ENCODE results near the gene VWA5B1. TPM values are rescaled to one million over a fixed set of nuclear protein-coding genes. Genes with fewer than 3 reads are reported as not detected.

Gene VWA5B1
- total and polyA plus RNA-seq, 2 of the 8 experiments (the other 6 are each of a cell fraction or from before 2014, with no cell fraction given): 0.54 to 2.3 TPM

DNA sequence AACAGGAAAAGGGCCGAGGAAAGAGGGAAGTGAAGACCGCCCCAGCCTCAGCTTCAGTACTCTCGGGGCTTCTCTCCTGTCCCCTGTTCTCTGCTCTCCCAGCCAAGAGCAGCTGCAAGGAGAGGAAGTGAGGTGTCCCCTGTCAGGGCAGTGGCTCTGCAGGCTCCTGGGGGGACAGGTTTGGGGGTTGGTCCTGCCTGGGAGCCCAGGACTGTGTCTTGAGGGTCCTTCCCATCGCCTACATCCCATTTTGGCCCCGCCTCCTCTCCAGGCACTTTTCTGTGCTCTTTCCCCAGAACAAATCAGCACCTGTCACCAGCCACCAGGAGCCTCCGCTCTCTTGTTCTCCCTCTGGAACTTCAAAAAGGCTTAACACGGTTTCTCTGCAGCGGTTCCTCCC lies 82.6 kb downstream of the VWA5B1 start:
- H4K20me1 ChIP-seq (replicated peaks in 1 of 2; ENCODE audit: control insufficient read depth in 1 of 2, insufficient read depth in 2 of 2, low read length in 2 of 2): peaks cover 0 to 2% of the 10 kb centered on the region in 2 experiments
- no peak overlapping the region for H3K27ac ChIP-seq (ENCODE audit: low read depth, low read length)
- WGBS, 2 experiments (ENCODE audit: extremely low coverage in 1 of 2, insufficient coverage in 1 of 2, insufficient read length in 1 of 2, insufficient replicate concordance in 2 of 2, low coverage in 1 of 2, low lambda C conversion rate in 2 of 2, missing lambda C conversion rate in 1 of 2): 52% methylated on average over 8 of the region's 8 CpGs; no CpG with 5 or more reads in 1 of the 2 experiments
- no peak overlapping the region for H4K91ac ChIP-seq (replicated peaks; ENCODE audit: insufficient read length, low read length)
- no peaks in the 10 kb centered on the region; the same call in 1 of the 2 replicates for H3K23me2 ChIP-seq (ENCODE audit: low read depth, low read length)
- H4K5ac ChIP-seq (ENCODE audit: insufficient read length, low read depth, low read length): no peak overlapping the region
- H3K27me3 ChIP-seq (replicated peaks in 1 of 4; ENCODE audit: control insufficient read depth in 3 of 4, extremely low read depth in 1 of 4, insufficient read depth in 3 of 4, low read length in 3 of 4): peaks cover 0 to 29% (median 14%) of the 10 kb centered on the region in 4 experiments; a peak in 5 of 7 replicates
- ChIA-PET CTCF (ENCODE audit: partially characterized antibody) (interaction anchor here (1.0 to 9.8 kb wide), 4 partner anchors 9 to 56 kb away, joined by 3 to 89 read pairs (median 7); no protein-coding TSS in a partner anchor), POLR2A (ENCODE audit: partially characterized antibody) (no interaction called here)
- H2AFZ ChIP-seq (ENCODE audit: low read length): no peak overlapping the region
- H3K4ac ChIP-seq (replicated peaks; ENCODE audit: insufficient read length, low read depth, low read length): no peak overlapping the region
- TF ChIP-seq TCF12 (IDR thresholded peaks at IDR 0.05; ENCODE audit: low read depth, low read length): no peak
- no peak for TF ChIP-seq TEAD4 (IDR thresholded peaks at IDR 0.05; ENCODE audit: low read depth, low read length)
- FAIRE-seq: no peak
- no peaks in the 10 kb centered on the region for H3K36me3 ChIP-seq (ENCODE audit: control insufficient read depth in 2 of 4, insufficient read depth in 4 of 4, low read length in 3 of 4)
- no peak overlapping the region for H3K4me2 ChIP-seq (ENCODE audit: insufficient read depth in 1 of 2, low read depth in 2 of 2, low read length in 2 of 2)
- H3K79me2 ChIP-seq (ENCODE audit: control insufficient read depth in 1 of 2, insufficient read depth in 2 of 2, low read length in 2 of 2): no peaks in the 10 kb centered on the region
- H3K4me3 ChIP-seq (ENCODE audit: extremely low read depth in 1 of 4, insufficient read depth in 2 of 4, low read depth in 3 of 4, low read length in 4 of 4): no peak overlapping the region
- no peak overlapping the region for H2BK20ac ChIP-seq (ENCODE audit: low read length)
- no peak overlapping the region for H2AK5ac ChIP-seq (ENCODE audit: low read depth, low read length)
- no peak overlapping the region for H2BK5ac ChIP-seq (ENCODE audit: low read depth, low read length)
- no peak overlapping the region for H3K14ac ChIP-seq (ENCODE audit: insufficient read length)
- H2BK12ac ChIP-seq (ENCODE audit: low read depth, low read length): no peak overlapping the region
- no peak overlapping the region for H2BK15ac ChIP-seq (ENCODE audit: low read length)
- H3K56ac ChIP-seq (replicated peaks; ENCODE audit: insufficient read length, low read depth, low read length): no peak overlapping the region
- no peak for DNase-seq (ENCODE audit: low read depth in 1 of 2, low spot score in 2 of 2)
- no peak overlapping the region for H2BK120ac ChIP-seq (replicated peaks; ENCODE audit: low read depth, low read length)
- no peak overlapping the region for H4K8ac ChIP-seq (ENCODE audit: extremely low read depth, insufficient read depth, low read length)
- no peaks in the 10 kb centered on the region for H3K79me1 ChIP-seq (ENCODE audit: low read depth, low read length)
- H3K9ac ChIP-seq (replicated peaks in 1 of 4; ENCODE audit: extremely low read depth in 1 of 4, low read depth in 3 of 4, low read length in 3 of 4): no peak overlapping the region
- no peak overlapping the region for H3K18ac ChIP-seq (ENCODE audit: extremely low read depth, low read length)
- no peak overlapping the region for H3K23ac ChIP-seq (ENCODE audit: insufficient read length)
- H3K4me1 ChIP-seq (replicated peaks in 1 of 4; ENCODE audit: control insufficient read depth in 3 of 4, insufficient read depth in 4 of 4, low read length in 3 of 4): no peaks in the 10 kb centered on the region
- H3K9me3 ChIP-seq (ENCODE audit: insufficient read depth in 2 of 2, low read depth in 1 of 2, low read length in 1 of 2): no peaks in the 10 kb centered on the region

All from H1 (cell line).